Suprapubic skin (tissue), 4 donors: ENCODE data around the gene FAM131C. TPM values are rescaled to one million over a fixed set of nuclear protein-coding genes. Genes with fewer than 3 reads are reported as not detected.
"Not testable (repeated sequence)": the region's sequence is repeated elsewhere in the genome, so short reads cannot be mapped to it uniquely, and the experiment has no call there.

Experiments used
- DNase-seq, 2 donors: peaks; one replicate each; pipeline ENCODE4 v3.0.0-alpha.2; 2019; ENCODE audit warnings: low spot score in 2 of 2
- H3K27ac ChIP-seq: fragments of 200-600 bp; sonication (generic); one replicate; pipeline ENCODE4 v1.5.1; 2019
- H3K27me3 ChIP-seq: fragments of 200-600 bp; sonication (generic); one replicate; pipeline ENCODE4 v1.5.1; 2019
- H3K36me3 ChIP-seq: fragments of 200-600 bp; sonication (generic); one replicate; pipeline ENCODE4 v1.5.1; 2019
- H3K4me1 ChIP-seq: fragments of 200-600 bp; sonication (generic); one replicate; pipeline ENCODE4 v1.5.1; 2019
- H3K4me3 ChIP-seq: fragments of 200-600 bp; sonication (generic); one replicate; pipeline ENCODE4 v1.5.1; 2019; ENCODE audit warnings: mild to moderate bottlenecking
- H3K9me3 ChIP-seq: fragments of 200-600 bp; sonication (generic); one replicate; pipeline ENCODE4 v1.5.1; 2019
- CTCF ChIP-seq, 2 donors: fragments of 200-600 bp in 1 of 2; fragments of 450-650 bp in 1 of 2; sonication (generic) in 1 of 2; IDR thresholded peaks; one replicate each; pipeline ENCODE4 v1.5.1; 2016 to 2019; ENCODE audit warnings: antibody characterized with exemption in 2 of 2, mild to moderate bottlenecking in 1 of 2, moderate library complexity in 1 of 2
- EP300 ChIP-seq: sonication (generic); formaldehyde crosslinking; IDR thresholded peaks from one replicate; pipeline ENCODE4 v1.6.1; 2017; ENCODE audit warnings: antibody characterized with exemption
- POLR2A ChIP-seq, 2 donors: fragments of 450-650 bp; IDR thresholded peaks; one replicate each; pipeline ENCODE4 v1.6.1; 2017; ENCODE audit warnings: antibody characterized with exemption in 2 of 2, mild to moderate bottlenecking in 2 of 2, moderate library complexity in 2 of 2
- POLR2AphosphoS5 ChIP-seq, 3 donors: sonication (generic); formaldehyde crosslinking; IDR thresholded peaks; one replicate each; pipeline ENCODE4 v1.6.1; 2017; ENCODE audit warnings: antibody characterized with exemption in 3 of 3
- WGBS: methylation state at CpG from one replicate; pipeline ENCODE4 v1.1.5; 2018; 5-methylcytosine and 5-hydroxymethylcytosine counted together
- total RNA-seq, 4 donors: library from RNA; depleted of rRNA; stranded (reverse); fragments of >200 nt; gene quantifications; one replicate each; pipeline ENCODE4 v1.1.0, GENCODE V29; 2016

Gene FAM131C
- total RNA-seq, 4 donors from 2014 or later, result 0.72 to 1.6 (median 1.2) TPM; not detected in 1

GRCh38 chr1:16065269-16065576, 8.2 kb downstream of the FAM131C start:
- TF ChIP-seq CTCF (IDR thresholded peaks at IDR 0.05) (no peak), EP300 (no peak), POLR2AphosphoS5 (IDR thresholded peaks at IDR 0.05) (no peak), POLR2A (IDR thresholded peaks at IDR 0.05) (no peak)
- DNase-seq, result no peak
- WGBS, result 74% methylated on average over 8 of the region's 8 CpGs

GRCh38 chr1:16064536-16065268, 8.7 kb downstream of the FAM131C start:
- no peak for DNase-seq
- Histone ChIP-seq H3K9me3 (no peaks in the 10 kb centered on the region), H3K4me3 (no peak overlapping the region), H3K4me1 (peaks cover 15% of the 10 kb centered on the region), H3K27me3 (no peaks in the 10 kb centered on the region), H3K27ac (peak overlapping the region; percentile 38), H3K36me3 (no peaks in the 10 kb centered on the region)
- no peak for TF ChIP-seq POLR2AphosphoS5 (IDR thresholded peaks at IDR 0.05)
- TF ChIP-seq CTCF (IDR thresholded peaks at IDR 0.05), result no peak
- no peak for TF ChIP-seq EP300
- no peak for TF ChIP-seq POLR2A (IDR thresholded peaks at IDR 0.05)
- 47% methylated on average over 13 of the region's 13 CpGs for WGBS

More at GRCh38 chr1:16065269-16065576, 8.2 kb downstream of the FAM131C start:
- Histone ChIP-seq H3K27me3 (no peaks in the 10 kb centered on the region), H3K4me3 (no peak overlapping the region), H3K4me1 (peaks cover 15% of the 10 kb centered on the region), H3K36me3 (no peaks in the 10 kb centered on the region), H3K27ac (no peak overlapping the region), H3K9me3 (no peaks in the 10 kb centered on the region)

DNA sequence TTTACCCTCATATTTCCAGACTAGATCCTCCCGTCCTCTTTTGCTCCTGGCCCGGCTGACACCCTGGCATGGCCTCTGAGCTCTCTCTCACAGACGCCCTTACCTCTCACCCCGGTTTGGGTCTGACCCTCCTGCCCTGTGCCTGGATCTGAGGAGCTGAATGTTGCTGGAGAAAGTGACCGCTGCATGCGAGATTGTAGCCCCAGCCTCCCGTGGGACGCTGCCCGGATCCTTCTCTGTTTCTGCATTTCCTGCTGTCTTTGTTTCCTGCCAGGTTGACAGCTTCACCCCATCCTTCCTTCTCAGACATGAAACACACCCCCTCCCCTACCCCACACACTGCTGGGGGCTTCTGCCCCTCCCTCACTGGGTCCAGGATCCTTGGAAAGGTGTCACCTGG, 9.5 kb downstream of the FAM131C start:
- no peaks in the 10 kb centered on the region for H3K36me3 ChIP-seq
- H3K4me3 ChIP-seq, result no peak overlapping the region
- peaks cover 15% of the 10 kb centered on the region for H3K4me1 ChIP-seq
- no peak for DNase-seq
- H3K27me3 ChIP-seq, result no peaks in the 10 kb centered on the region
- no peak for TF ChIP-seq CTCF (IDR thresholded peaks at IDR 0.05)
- TF ChIP-seq POLR2A (IDR thresholded peaks at IDR 0.05), result no peak
- no peak for TF ChIP-seq EP300
- TF ChIP-seq POLR2AphosphoS5 (IDR thresholded peaks at IDR 0.05), result no peak
- H3K9me3 ChIP-seq, result no peaks in the 10 kb centered on the region
- no peak overlapping the region for H3K27ac ChIP-seq
- WGBS, result 58% methylated on average over 9 of the region's 9 CpGs

DNA sequence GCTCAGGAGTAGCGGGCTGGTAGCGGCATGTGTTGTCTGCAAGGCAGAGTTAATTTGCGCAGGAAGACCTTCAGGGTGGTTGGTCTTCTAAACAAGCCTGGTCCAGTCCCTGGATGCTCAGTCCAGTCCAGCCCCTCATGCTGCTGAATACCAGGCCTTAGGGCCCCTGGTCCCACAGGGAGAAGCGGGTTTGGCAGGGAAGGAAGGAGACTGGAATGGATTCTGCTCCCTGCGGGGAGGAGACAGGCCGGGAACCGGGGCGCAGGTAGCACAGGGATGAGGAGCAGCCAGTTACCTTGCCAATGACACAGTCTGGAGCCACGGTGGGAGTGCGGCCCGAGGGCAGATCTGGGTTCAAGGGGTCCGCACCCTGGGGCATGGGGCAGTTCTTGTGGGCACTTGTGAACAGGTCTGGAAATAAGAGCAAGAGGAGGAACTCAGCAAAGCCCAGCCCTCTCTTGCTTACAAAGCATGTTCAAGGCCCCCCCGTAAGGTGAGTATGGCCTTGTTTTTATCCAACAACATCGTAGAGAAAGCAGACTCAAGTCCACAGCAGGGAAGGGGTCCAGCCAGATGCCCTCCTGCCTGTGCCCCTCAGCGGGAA, 10.1 kb downstream of the FAM131C start:
- Histone ChIP-seq H3K4me1 (peaks cover 11% of the 10 kb centered on the region), H3K9me3 (no peaks in the 10 kb centered on the region), H3K27me3 (no peaks in the 10 kb centered on the region), H3K36me3 (no peaks in the 10 kb centered on the region), H3K27ac (no peak overlapping the region), H3K4me3 (no peak overlapping the region)
- no peak for DNase-seq
- WGBS, result 93% methylated on average over 15 of the region's 15 CpGs
- TF ChIP-seq POLR2AphosphoS5 (IDR thresholded peaks at IDR 0.05) (no peak), EP300 (no peak), POLR2A (IDR thresholded peaks at IDR 0.05) (no peak), CTCF (IDR thresholded peaks at IDR 0.05) (no peak)

DNA sequence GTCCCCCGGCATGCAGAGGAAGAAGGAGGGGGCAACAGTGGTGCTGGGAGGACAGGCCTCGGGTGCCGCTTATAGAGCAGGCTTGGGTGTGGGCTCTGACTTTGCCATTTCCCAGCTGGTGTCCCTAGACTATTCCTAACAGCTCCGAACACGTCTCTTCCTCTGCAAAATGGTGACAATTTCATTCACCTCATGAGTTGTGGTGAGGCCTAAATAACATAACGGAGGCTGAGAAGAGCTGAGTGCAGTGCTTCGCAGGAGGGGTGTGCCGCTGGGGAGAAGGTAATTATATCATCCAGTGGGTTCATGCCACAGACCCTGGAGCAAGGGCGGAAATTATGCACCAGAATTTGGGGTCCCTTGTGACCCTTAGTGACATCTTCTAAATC, 10.8 kb downstream of the FAM131C start:
- not testable (repeated sequence) for DNase-seq, H3K4me1 ChIP-seq, H3K36me3 ChIP-seq, H3K4me3 ChIP-seq, H3K9me3 ChIP-seq, H3K27me3 ChIP-seq, H3K27ac ChIP-seq
- 78% methylated on average over 9 of the region's 9 CpGs for WGBS

DNA sequence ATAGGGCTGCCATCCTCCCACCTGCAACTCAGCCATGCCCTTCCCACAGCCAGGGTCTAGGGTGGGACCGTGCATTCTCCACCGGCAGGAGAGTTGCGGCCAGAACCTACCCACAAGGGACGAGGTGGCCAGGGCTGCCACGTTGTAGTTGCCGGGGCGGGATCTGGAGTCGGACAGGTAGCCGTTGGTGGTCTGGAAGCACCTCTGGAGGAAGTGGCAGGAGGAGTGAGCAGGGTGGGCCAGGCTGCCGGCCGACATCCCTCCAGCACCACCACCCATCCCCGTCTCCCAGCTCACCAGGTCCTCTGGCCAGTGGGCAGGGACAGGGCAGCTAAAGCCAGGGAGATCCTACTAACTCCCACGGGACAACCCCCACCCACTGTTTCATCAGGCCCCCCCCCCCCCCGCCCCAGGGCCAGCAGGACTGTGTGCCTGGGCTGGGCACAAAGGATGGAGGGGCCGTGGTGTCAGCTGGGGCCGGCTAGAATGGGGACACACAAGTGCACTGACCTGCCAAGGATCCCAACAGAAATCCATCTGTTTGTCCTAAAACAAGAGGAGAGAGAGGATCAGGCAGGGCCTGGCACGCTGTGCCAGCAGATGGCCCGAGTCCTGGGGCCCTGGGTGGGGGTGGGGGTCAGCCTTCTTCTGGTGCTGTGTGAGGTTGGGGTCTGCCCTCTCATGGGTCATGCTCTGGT, 11.3 kb downstream of the FAM131C start:
- 60% methylated on average over 1 of the region's 18 CpGs for WGBS
- not testable (repeated sequence) for H3K27me3 ChIP-seq, H3K9me3 ChIP-seq, H3K4me3 ChIP-seq, DNase-seq, H3K36me3 ChIP-seq, H3K4me1 ChIP-seq, H3K27ac ChIP-seq
